ENCODE data around the gene NDRG3.

- TF ChIP-seq CTCF (IDR thresholded peaks at IDR 0.05; ENCODE audit: insufficient read depth, low read length), result no peak
- no peak for TF ChIP-seq POLR2AphosphoS5 (IDR thresholded peaks at IDR 0.05; ENCODE audit: low read depth)
- TF ChIP-seq GABPA (IDR thresholded peaks at IDR 0.05; ENCODE audit: low read depth), result no peak
- TF ChIP-seq REST (IDR thresholded peaks at IDR 0.05; ENCODE audit: insufficient replicate concordance, low read depth), result no peak
Measured at GRCh38 chr20:36686504-36686903, 59.4 kb downstream of the NDRG3 start.
